Smooth muscle cell (in vitro differentiated cells): ENCODE measurements around the gene MEF2C. TPM values are rescaled to one million over a fixed set of nuclear protein-coding genes. Genes with fewer than 3 reads are reported as not detected.
"Not testable (repeated sequence)": the region's sequence is repeated elsewhere in the genome, so short reads cannot be mapped to it uniquely, and the experiment has no call there.

Experiments
- DNase-seq: peaks from one replicate; lab custom pipeline; 2025; ENCODE audit not compliant: unreplicated experiment; lab: John Stamatoyannopoulos, UW
- H2AFZ ChIP-seq: fragments of 200-600 bp; sonication (generic); 2 replicates; pipeline ENCODE4 v1.6.0; 2016; ENCODE audit warnings: antibody characterized with exemption, low read depth, mild to moderate bottlenecking
- H3F3A ChIP-seq: fragments of 200-600 bp; sonication (generic); 2 replicates; pipeline ENCODE4 v1.6.0; 2017; ENCODE audit warnings: antibody characterized with exemption, low read depth
- H3K27ac ChIP-seq: fragments of 200-600 bp; sonication (generic); 2 replicates; pipeline ENCODE4 v1.5.1; 2016; ENCODE audit warnings: low read depth, mild to moderate bottlenecking
- H3K27me3 ChIP-seq: fragments of 200-600 bp; sonication (generic); 2 replicates; pipeline ENCODE4 v1.6.1; 2016; ENCODE audit warnings: low read depth, mild to moderate bottlenecking
- H3K36me3 ChIP-seq: fragments of 200-600 bp; sonication (generic); 2 replicates; pipeline ENCODE4 v1.5.1; 2016; ENCODE audit warnings: low read depth
- H3K4me1 ChIP-seq: fragments of 200-600 bp; sonication (generic); 2 replicates; pipeline ENCODE4 v1.5.1; 2016; ENCODE audit warnings: low read depth
- H3K4me2 ChIP-seq: fragments of 200-600 bp; sonication (generic); 2 replicates; pipeline ENCODE4 v1.6.0; 2016; ENCODE audit warnings: mild to moderate bottlenecking
- H3K4me3 ChIP-seq: fragments of 200-600 bp; sonication (generic); 2 replicates; pipeline ENCODE4 v1.5.1; 2016; ENCODE audit warnings: mild to moderate bottlenecking
- H3K79me2 ChIP-seq: fragments of 200-600 bp; sonication (generic); 2 replicates; pipeline ENCODE4 v1.6.0; 2016; ENCODE audit warnings: low read depth, mild to moderate bottlenecking
- H3K9ac ChIP-seq: fragments of 200-600 bp; sonication (generic); 2 replicates; pipeline ENCODE4 v1.6.0; 2016; ENCODE audit warnings: low read depth
- H3K9me3 ChIP-seq: fragments of 200-600 bp; sonication (generic); replicated peaks from 2 replicates; pipeline ENCODE4 v1.5.1; 2016; ENCODE audit warnings: low read depth
- H4K20me1 ChIP-seq: fragments of 200-600 bp; sonication (generic); 2 replicates; pipeline ENCODE4 v1.6.0; 2016; ENCODE audit warnings: low read depth
- WGBS: methylation state at CpG from one replicate; pipeline ENCODE4 v1.1.7; 2016; ENCODE audit warnings: low lambda C conversion rate; 5-methylcytosine and 5-hydroxymethylcytosine counted together
- polyA plus RNA-seq: library from polyadenylated mRNA; unstranded; fragments of >200 nt; fragmentation: Nextera tagmentation; extraction: Ambion mirVana; gene quantifications from 2 replicates; pipeline ENCODE4 v1.2.1, GENCODE V29; 2016
- total RNA-seq: library from RNA; depleted of rRNA; stranded (reverse); fragments of >200 nt; gene quantifications from 2 replicates; pipeline ENCODE4 v1.2.3, GENCODE V29; 2014
- TF ChIP-seq, protein P1 (sequence below): fragments of 200-600 bp; sonication (generic); IDR thresholded peaks from 2 replicates; pipeline ENCODE4 v1.5.1; 2017; ENCODE audit warnings: borderline replicate concordance, mild to moderate bottlenecking, antibody characterized with exemption; ENCODE audit not compliant: insufficient read depth, poor library complexity, severe bottlenecking

MEF2C gene
- total and polyA plus RNA-seq, 2 experiments from 2014 or later = 11.4 to 14.0 TPM

DNA sequence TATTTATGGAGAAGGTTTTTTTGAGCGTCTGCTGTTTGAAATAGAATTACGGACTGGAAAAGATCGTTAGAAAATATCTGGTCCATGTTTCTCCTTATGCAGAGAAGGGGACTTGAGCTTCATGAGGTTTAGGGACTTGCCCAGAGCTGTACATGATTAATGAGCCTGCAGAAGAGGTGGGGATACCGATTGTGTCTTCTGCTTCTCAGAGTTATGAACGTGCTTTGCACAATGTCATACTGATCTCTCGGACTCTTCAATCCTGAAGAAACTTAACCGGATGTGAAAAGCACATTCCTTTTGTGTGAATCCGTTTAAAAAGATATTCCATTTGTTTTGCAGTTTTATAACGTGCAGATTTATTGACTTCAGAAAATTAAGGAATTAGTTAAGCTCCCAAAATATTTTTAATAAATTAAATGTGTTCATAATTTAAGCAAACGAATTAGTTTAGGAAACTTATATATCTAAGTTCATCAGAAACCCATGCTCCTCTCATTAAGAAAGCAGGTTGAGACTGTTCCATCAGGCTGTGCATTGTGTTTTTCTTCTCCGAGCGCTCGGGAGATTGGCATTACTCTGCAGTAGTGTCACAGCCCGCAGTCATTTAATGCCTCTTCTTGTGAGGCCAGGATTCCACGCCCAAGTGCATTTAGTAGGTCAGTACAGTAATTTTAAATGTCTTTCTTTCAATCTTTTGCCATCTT, 40.8 kb upstream of the MEF2C start:
- Histone ChIP-seq H3K4me3 (no peak overlapping the region), H3K9ac (no peak overlapping the region), H3F3A (no peaks in the 10 kb centered on the region), H4K20me1 (no peaks in the 10 kb centered on the region), H3K9me3 (no peaks in the 10 kb centered on the region), H3K4me2 (no peak overlapping the region), H3K4me1 (no peaks in the 10 kb centered on the region), H3K36me3 (no peaks in the 10 kb centered on the region), H3K27me3 (no peaks in the 10 kb centered on the region), H2AFZ (no peak overlapping the region), H3K27ac (no peak overlapping the region), H3K79me2 (no peaks in the 10 kb centered on the region)
- TF ChIP-seq, protein P1, sequence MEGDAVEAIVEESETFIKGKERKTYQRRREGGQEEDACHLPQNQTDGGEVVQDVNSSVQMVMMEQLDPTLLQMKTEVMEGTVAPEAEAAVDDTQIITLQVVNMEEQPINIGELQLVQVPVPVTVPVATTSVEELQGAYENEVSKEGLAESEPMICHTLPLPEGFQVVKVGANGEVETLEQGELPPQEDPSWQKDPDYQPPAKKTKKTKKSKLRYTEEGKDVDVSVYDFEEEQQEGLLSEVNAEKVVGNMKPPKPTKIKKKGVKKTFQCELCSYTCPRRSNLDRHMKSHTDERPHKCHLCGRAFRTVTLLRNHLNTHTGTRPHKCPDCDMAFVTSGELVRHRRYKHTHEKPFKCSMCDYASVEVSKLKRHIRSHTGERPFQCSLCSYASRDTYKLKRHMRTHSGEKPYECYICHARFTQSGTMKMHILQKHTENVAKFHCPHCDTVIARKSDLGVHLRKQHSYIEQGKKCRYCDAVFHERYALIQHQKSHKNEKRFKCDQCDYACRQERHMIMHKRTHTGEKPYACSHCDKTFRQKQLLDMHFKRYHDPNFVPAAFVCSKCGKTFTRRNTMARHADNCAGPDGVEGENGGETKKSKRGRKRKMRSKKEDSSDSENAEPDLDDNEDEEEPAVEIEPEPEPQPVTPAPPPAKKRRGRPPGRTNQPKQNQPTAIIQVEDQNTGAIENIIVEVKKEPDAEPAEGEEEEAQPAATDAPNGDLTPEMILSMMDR = no peak
- 91% methylated on average over 15 of the region's 15 CpGs for WGBS
- no peak for DNase-seq

- H3K27ac ChIP-seq, DNase-seq, H3K36me3 ChIP-seq, H3K4me2 ChIP-seq, H2AFZ ChIP-seq, H3F3A ChIP-seq, H3K27me3 ChIP-seq, H3K4me1 ChIP-seq, H3K9ac ChIP-seq, H4K20me1 ChIP-seq, H3K9me3 ChIP-seq, H3K79me2 ChIP-seq, H3K4me3 ChIP-seq: not testable (repeated sequence)
- WGBS = 91% methylated on average over 2 of the region's 2 CpGs
These were observed 29.8 kb upstream of the MEF2C start for GRCh38 chr5:88912743-88913142.

- DNase-seq, H3K9ac ChIP-seq, H3F3A ChIP-seq, H3K4me1 ChIP-seq, H3K27me3 ChIP-seq, H3K79me2 ChIP-seq, H3K36me3 ChIP-seq, H3K27ac ChIP-seq, H3K9me3 ChIP-seq, H3K4me3 ChIP-seq, H4K20me1 ChIP-seq, H2AFZ ChIP-seq, H3K4me2 ChIP-seq: not testable (repeated sequence)
- WGBS = 94% methylated on average over 9 of the region's 9 CpGs
These were observed 28.1 kb upstream of the MEF2C start for GRCh38 chr5:88911059-88911572.

DNA sequence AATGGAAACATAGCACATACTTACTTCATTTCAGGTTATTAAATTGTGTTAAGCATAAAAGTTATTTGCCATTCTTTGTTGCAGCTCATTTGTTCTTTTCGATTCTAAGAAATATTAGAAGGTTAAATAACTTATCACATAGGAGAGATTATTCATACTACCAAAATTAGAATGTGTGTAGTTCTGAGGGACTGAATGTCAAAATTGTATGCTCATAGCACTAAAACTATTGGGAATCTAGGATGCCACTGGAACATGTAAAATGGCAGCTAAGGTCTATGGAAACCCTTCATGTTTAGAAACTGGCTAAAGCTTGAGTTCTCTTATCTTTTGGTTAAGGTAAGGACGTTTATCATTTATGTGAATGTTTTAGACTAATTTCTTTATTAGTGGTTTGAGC, 21.5 kb upstream of the MEF2C start:
- not testable (repeated sequence) for DNase-seq, H3K79me2 ChIP-seq, H3K4me2 ChIP-seq, H3K27ac ChIP-seq, H3K4me1 ChIP-seq, H3K9me3 ChIP-seq, H3F3A ChIP-seq, H3K9ac ChIP-seq, H2AFZ ChIP-seq, H3K4me3 ChIP-seq, H3K36me3 ChIP-seq, H3K27me3 ChIP-seq, H4K20me1 ChIP-seq
- 88% methylated on average over 2 of the region's 2 CpGs for WGBS

DNA sequence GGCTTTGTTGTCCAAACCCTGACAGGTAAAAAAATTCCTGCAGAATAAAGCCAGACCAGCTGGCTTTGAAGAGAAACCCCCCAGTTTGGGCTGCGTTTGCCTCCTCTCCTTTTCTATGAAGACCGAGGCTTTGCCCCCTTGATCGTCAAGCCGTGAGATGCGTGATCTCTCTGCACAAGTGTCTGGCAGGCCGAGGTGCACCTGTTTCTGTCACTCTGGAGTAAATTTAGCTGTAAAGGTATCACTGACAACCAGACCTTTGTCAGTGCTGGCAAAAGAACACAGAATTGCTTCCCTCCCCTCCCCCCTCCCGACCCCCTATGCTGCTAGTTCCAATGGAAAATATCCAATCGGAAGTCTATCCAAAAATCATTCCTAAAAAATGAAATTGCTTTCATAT, 21.0 kb upstream of the MEF2C start:
- not testable (repeated sequence) for H4K20me1 ChIP-seq, H3K79me2 ChIP-seq, H3K36me3 ChIP-seq, H2AFZ ChIP-seq, H3K9ac ChIP-seq, H3K9me3 ChIP-seq, H3K27me3 ChIP-seq, H3F3A ChIP-seq, H3K27ac ChIP-seq, DNase-seq, H3K4me2 ChIP-seq, H3K4me3 ChIP-seq, H3K4me1 ChIP-seq
- WGBS = 64% methylated on average over 2 of the region's 8 CpGs

DNA sequence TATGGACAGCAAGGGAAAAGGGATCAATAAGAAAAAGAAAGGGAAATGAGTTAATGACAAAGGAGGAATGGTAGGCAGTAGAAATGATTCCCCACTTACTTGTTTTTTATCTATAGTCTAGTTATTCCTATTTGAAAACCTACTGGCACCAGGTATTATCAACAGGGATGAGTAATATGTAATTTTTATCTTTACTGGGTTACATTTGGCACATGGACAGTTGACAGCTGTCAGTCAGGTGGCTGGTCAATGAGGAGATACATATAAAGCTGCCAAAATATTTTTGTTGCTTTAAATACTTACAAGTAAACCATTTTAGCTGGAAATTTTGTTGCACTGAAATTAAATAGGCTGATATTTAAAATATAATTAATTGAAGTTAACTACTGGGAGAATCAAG, 18.1 kb upstream of the MEF2C start:
- not testable (repeated sequence) for H4K20me1 ChIP-seq, DNase-seq, H3K4me3 ChIP-seq, H3K4me2 ChIP-seq, H3K9ac ChIP-seq, H3K36me3 ChIP-seq, H3K9me3 ChIP-seq, H3K27ac ChIP-seq, H3K27me3 ChIP-seq, H3K79me2 ChIP-seq, H2AFZ ChIP-seq, H3F3A ChIP-seq, H3K4me1 ChIP-seq
